GM12878 (cell line): Measurements from ENCODE around the gene EEF2. TPM values are rescaled to one million over a fixed set of nuclear protein-coding genes. Genes with fewer than 3 reads are reported as not detected.
A peak's percentile ranks its signal among the peaks of the same experiment; 100 is the strongest.

ENCODE experiments used
- ASH2L ChIP-seq: fragments of 300-600, 200-600 bp; sonication (generic); IDR thresholded peaks from 2 replicates; pipeline ENCODE4 v1.6.1; 2017; ENCODE audit warnings: low read depth, mild to moderate bottlenecking, borderline replicate concordance
- BMI1 ChIP-seq: fragments of 450-650 bp; IDR thresholded peaks from 2 replicates; pipeline ENCODE4 v1.6.1; 2016; ENCODE audit warnings: mild to moderate bottlenecking, moderate library complexity, borderline replicate concordance
- ETV6 ChIP-seq, 2 experiments: fragments of 450-650 bp in 1 of 2; IDR thresholded peaks in 1 of 2; conservative IDR thresholded peaks in 1 of 2; 2 replicates each; pipeline ENCODE4 v1.6.1; 2014; ENCODE audit warnings: antibody characterized with exemption in 1 of 2, borderline replicate concordance in 1 of 2, low read depth in 1 of 2, mild to moderate bottlenecking in 1 of 2, moderate library complexity in 1 of 2
- GATAD2B ChIP-seq: fragments of 450-650 bp; conservative IDR thresholded peaks from 2 replicates; pipeline ENCODE4 v1.6.1; 2017; ENCODE audit warnings: low read depth, mild to moderate bottlenecking, moderate library complexity
- IKZF2 ChIP-seq, 2 experiments: fragments of 450-650 bp; IDR thresholded peaks; 2 replicates each; pipeline ENCODE4 v1.6.1; 2017; ENCODE audit warnings: mild to moderate bottlenecking in 2 of 2, moderate library complexity in 2 of 2
- IRF4 ChIP-seq: IDR thresholded peaks from 2 replicates; pipeline ENCODE4 v1.6.1; 2011; ENCODE audit warnings: low read depth, low read length
- JUNB ChIP-seq: IDR thresholded peaks from 2 replicates; pipeline ENCODE4 v1.6.1; 2016; ENCODE audit warnings: antibody characterized with exemption, mild to moderate bottlenecking
- MEF2A ChIP-seq: IDR thresholded peaks from 2 replicates; pipeline ENCODE4 v1.6.1; 2011; ENCODE audit warnings: low read depth, mild to moderate bottlenecking, low read length, moderate library complexity; ENCODE audit not compliant: insufficient read depth
- MXI1 ChIP-seq: fragments of 150-350 bp; IDR thresholded peaks from 2 replicates; pipeline ENCODE4 v1.6.1; 2011; ENCODE audit warnings: low read depth, mild to moderate bottlenecking, inconsistent platforms, low read length, improper control_type of control experiment
- NFXL1 ChIP-seq: fragments of 450-650 bp; IDR thresholded peaks from 2 replicates; pipeline ENCODE4 v1.6.1; 2017; ENCODE audit warnings: antibody characterized with exemption, mild to moderate bottlenecking, borderline replicate concordance
- RB1 ChIP-seq: fragments of 450-650 bp; formaldehyde crosslinking; IDR thresholded peaks from 2 replicates; pipeline ENCODE4 v1.6.1; 2017; ENCODE audit warnings: mild to moderate bottlenecking, borderline replicate concordance
- RBBP5 ChIP-seq: fragments of 200-600 bp; sonication (generic); conservative IDR thresholded peaks from 2 replicates; pipeline ENCODE4 v1.6.1; 2016
- RUNX3 ChIP-seq: IDR thresholded peaks from 2 replicates; pipeline ENCODE4 v1.6.1; 2012; ENCODE audit warnings: low read length, inconsistent platforms
- SREBF2 ChIP-seq: IDR thresholded peaks from 2 replicates; pipeline ENCODE4 v1.6.1; 2012; ENCODE audit warnings: mild to moderate bottlenecking, low read length
- SRF ChIP-seq, 2 experiments: IDR thresholded peaks; 2 replicates each; pipeline ENCODE4 v1.6.1; 2011; ENCODE audit warnings: low read depth in 2 of 2, low read length in 2 of 2, mild to moderate bottlenecking in 1 of 2, moderate library complexity in 1 of 2
- ZBED1 ChIP-seq: IDR thresholded peaks from 2 replicates; pipeline ENCODE4 v1.6.1; 2016; ENCODE audit warnings: borderline replicate concordance
- polyA plus RNA-seq, 11 experiments: library from polyadenylated mRNA; depleted of rRNA in 4 of 11; unstranded in 6 of 11; stranded (reverse) in 5 of 11; fragments of >200 nt; fragmentation: Nextera tagmentation in 4 of 11; fragmentation: Illumina TruSeq in 1 of 11; extraction: Ambion mirVana in 4 of 11; extraction: Trizol in 1 of 11; gene quantifications; 1 replicate in 1 of 11; 2 replicates in 10 of 11; pipeline versions ENCODE4 v1.2.1 to v1.2.3, GENCODE V29; 2011 to 2016; ENCODE audit warnings: inconsistent platforms in 2 of 11, missing spikeins in 2 of 11, low read depth in 1 of 11
- total RNA-seq, 4 experiments: library from RNA; depleted of rRNA in 3 of 4; stranded (reverse); fragments of >200 nt in 3 of 4; fragmentation: Illumina TruSeq in 1 of 4; extraction: Trizol in 1 of 4; gene quantifications; 2 replicates each; pipeline versions ENCODE4 v1.2.1 to v1.2.3, GENCODE V29; 2013 to 2021
- TF ChIP-seq, protein P1 (sequence below), 3 experiments: IDR thresholded peaks in 2 of 3; conservative IDR thresholded peaks in 1 of 3; 2 replicates each; pipeline ENCODE4 v1.5.1; 2011; ENCODE audit warnings: low read depth in 3 of 3, low read length in 3 of 3, mild to moderate bottlenecking in 3 of 3, control low read depth in 2 of 3, moderate library complexity in 2 of 3, inconsistent platforms in 1 of 3, mixed read lengths in 1 of 3; ENCODE audit not compliant: control insufficient read depth in 2 of 3, insufficient read depth in 1 of 3; ENCODE audit errors: extremely low read depth in 1 of 3
- TF ChIP-seq, protein P2 (sequence below): fragments of 450-650 bp; IDR thresholded peaks from 2 replicates; pipeline ENCODE4 v1.6.1; 2017; ENCODE audit warnings: mild to moderate bottlenecking, low read depth, inconsistent platforms; ENCODE audit not compliant: poor library complexity, severe bottlenecking
- TF ChIP-seq, protein P3 (sequence below): fragments of 450-650 bp; IDR thresholded peaks from 2 replicates; pipeline ENCODE4 v1.6.1; 2018; ENCODE audit warnings: borderline replicate concordance, mild to moderate bottlenecking; ENCODE audit not compliant: partially characterized antibody
- TF ChIP-seq, protein P4 (sequence below): fragments of 450-650 bp; formaldehyde crosslinking; IDR thresholded peaks from 2 replicates; pipeline ENCODE4 v1.4.0; 2022; ENCODE audit warnings: mild to moderate bottlenecking, moderate library complexity

Gene EEF2
- total and polyA plus RNA-seq, 10 of the 15 experiments (the other 5 are each of a cell fraction or from before 2014, with no cell fraction given), result 280 to 3,491 (median 1,305) TPM

DNA sequence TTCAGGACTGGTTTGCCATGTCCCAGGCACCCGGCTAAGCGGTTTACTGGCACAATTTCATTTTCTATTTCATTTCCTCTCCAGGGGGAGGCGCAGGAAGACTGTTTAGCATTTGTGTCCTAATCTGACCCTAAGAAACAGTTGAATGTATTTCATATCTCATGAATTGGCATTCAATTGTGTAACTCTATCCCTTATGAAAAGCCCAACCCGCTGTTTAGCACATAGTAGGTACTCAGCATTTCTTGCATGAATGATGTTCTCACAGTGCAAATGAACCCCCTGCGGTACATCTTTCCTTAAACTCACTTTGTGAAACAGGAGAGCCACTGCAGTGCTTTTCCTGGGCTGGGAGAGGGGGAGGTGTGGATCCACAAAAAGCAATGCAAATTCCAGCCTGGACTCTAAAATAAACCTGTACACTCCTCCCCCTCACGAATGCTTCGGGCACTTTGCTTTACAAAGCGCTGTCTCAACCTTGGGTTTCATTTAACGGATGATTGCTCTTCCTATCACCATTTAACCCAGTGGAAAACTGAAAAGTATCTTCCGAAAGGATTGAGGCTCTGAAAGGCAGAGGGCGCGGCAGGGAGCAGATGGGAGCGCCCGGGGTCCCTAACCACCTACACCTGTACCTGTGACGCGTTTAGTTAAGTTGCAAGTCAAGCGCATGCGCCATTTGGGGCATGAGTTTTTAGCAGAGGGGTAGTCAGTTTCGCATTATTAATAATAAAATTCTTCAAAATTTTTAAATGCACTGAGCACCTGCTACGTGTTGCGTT is 1.2 kb upstream of the EEF2 start (continued):
- TF ChIP-seq, protein P1, sequence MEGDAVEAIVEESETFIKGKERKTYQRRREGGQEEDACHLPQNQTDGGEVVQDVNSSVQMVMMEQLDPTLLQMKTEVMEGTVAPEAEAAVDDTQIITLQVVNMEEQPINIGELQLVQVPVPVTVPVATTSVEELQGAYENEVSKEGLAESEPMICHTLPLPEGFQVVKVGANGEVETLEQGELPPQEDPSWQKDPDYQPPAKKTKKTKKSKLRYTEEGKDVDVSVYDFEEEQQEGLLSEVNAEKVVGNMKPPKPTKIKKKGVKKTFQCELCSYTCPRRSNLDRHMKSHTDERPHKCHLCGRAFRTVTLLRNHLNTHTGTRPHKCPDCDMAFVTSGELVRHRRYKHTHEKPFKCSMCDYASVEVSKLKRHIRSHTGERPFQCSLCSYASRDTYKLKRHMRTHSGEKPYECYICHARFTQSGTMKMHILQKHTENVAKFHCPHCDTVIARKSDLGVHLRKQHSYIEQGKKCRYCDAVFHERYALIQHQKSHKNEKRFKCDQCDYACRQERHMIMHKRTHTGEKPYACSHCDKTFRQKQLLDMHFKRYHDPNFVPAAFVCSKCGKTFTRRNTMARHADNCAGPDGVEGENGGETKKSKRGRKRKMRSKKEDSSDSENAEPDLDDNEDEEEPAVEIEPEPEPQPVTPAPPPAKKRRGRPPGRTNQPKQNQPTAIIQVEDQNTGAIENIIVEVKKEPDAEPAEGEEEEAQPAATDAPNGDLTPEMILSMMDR (IDR thresholded peaks at IDR 0.05 in 2 of 3, conservative IDR thresholded peaks at IDR 0.05 in 1 of 3; ENCODE audit: control insufficient read depth in 2 of 3, extremely low read depth in 1 of 3, insufficient read depth in 1 of 3, low read depth in 3 of 3, low read length in 3 of 3), result peak; percentile 45 to 85 (median 69); a peak in 5 of 6 replicates
- TF ChIP-seq SREBF2 (no peak), IRF4 (no peak), ZBED1 (no peak), RUNX3 (peak; percentile 32; the same call in 1 of the 2 replicates), BMI1 (no peak), SRF (IDR thresholded peaks at IDR 0.05; ENCODE audit: low read depth in 2 of 2, low read length in 2 of 2) (no peak), MXI1 (peak; percentile 40; the same call in 1 of the 2 replicates), RB1 (0 out of 2 replicates have a peak, but pooled peaks have one; percentile 41), IKZF2 (IDR thresholded peaks at IDR 0.05) (peak; percentile 40 to 59; a peak in 3 of 4 replicates), ASH2L (no peak), ETV6 (conservative IDR thresholded peaks at IDR 0.05 in 1 of 2, IDR thresholded peaks at IDR 0.05 in 1 of 2; ENCODE audit: borderline replicate concordance in 1 of 2, low read depth in 1 of 2) (no peak), JUNB (no peak), NFXL1 (no peak), MEF2A (no peak), RBBP5 (no peak), GATAD2B (no peak)
- TF ChIP-seq, protein P2, sequence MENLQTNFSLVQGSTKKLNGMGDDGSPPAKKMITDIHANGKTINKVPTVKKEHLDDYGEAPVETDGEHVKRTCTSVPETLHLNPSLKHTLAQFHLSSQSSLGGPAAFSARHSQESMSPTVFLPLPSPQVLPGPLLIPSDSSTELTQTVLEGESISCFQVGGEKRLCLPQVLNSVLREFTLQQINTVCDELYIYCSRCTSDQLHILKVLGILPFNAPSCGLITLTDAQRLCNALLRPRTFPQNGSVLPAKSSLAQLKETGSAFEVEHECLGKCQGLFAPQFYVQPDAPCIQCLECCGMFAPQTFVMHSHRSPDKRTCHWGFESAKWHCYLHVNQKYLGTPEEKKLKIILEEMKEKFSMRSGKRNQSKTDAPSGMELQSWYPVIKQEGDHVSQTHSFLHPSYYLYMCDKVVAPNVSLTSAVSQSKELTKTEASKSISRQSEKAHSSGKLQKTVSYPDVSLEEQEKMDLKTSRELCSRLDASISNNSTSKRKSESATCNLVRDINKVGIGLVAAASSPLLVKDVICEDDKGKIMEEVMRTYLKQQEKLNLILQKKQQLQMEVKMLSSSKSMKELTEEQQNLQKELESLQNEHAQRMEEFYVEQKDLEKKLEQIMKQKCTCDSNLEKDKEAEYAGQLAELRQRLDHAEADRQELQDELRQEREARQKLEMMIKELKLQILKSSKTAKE, result peak; percentile 51
- TF ChIP-seq, protein P3, sequence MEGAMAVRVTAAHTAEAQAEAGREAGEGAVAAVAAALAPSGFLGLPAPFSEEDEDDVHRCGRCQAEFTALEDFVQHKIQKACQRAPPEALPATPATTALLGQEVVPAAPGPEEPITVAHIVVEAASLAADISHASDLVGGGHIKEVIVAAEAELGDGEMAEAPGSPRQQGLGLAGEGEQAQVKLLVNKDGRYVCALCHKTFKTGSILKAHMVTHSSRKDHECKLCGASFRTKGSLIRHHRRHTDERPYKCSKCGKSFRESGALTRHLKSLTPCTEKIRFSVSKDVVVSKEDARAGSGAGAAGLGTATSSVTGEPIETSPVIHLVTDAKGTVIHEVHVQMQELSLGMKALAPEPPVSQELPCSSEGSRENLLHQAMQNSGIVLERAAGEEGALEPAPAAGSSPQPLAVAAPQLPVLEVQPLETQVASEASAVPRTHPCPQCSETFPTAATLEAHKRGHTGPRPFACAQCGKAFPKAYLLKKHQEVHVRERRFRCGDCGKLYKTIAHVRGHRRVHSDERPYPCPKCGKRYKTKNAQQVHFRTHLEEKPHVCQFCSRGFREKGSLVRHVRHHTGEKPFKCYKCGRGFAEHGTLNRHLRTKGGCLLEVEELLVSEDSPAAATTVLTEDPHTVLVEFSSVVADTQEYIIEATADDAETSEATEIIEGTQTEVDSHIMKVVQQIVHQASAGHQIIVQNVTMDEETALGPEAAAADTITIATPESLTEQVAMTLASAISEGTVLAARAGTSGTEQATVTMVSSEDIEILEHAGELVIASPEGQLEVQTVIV, result no peak
- TF ChIP-seq, protein P4, sequence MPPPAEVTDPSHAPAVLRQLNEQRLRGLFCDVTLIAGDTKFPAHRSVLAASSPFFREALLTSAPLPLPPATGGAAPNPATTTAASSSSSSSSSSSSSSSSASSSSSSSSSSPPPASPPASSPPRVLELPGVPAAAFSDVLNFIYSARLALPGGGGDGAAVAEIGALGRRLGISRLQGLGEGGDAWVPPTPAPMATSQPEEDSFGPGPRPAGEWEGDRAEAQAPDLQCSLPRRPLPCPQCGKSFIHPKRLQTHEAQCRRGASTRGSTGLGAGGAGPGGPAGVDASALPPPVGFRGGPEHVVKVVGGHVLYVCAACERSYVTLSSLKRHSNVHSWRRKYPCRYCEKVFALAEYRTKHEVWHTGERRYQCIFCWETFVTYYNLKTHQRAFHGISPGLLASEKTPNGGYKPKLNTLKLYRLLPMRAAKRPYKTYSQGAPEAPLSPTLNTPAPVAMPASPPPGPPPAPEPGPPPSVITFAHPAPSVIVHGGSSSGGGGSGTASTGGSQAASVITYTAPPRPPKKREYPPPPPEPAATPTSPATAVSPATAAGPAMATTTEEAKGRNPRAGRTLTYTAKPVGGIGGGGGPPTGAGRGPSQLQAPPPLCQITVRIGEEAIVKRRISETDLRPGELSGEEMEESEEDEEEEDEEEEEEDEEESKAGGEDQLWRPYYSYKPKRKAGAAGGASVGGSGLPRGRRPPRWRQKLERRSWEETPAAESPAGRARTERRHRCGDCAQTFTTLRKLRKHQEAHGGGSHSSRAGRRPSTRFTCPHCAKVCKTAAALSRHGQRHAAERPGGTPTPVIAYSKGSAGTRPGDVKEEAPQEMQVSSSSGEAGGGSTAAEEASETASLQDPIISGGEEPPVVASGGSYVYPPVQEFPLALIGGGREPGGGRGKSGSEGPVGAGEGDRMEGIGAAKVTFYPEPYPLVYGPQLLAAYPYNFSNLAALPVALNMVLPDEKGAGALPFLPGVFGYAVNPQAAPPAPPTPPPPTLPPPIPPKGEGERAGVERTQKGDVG (CRISPR knock-in tag), result 0 out of 2 replicates have a peak, but pooled peaks have one; percentile 24
